ENCODE data around the gene ZNF592. TPM values are rescaled to one million over a fixed set of nuclear protein-coding genes. Genes with fewer than 3 reads are reported as not detected.
A peak's percentile ranks its signal among the peaks of the same experiment; 100 is the strongest.

Gene ZNF592
- total and polyA plus RNA-seq, 2 of the 13 experiments (the other 11 are each of a cell fraction or from before 2014, with no cell fraction given), result 8.2 to 9.8 TPM

DNA sequence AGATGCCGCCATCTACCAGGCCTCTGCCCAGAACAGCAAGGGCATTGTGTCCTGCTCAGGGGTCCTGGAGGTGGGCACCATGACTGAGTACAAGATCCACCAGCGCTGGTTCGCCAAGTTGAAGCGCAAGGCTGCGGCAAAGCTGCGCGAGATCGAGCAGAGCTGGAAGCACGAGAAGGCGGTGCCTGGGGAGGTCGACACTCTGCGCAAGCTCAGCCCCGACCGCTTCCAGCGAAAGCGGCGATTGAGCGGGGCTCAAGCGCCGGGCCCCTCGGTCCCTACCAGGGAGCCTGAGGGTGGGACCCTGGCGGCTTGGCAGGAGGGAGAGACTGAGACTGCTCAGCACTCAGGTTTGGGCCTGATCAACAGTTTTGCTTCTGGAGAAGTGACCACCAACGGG is 91.3 kb downstream of the ZNF592 start:
- TF ChIP-seq ZBTB38 (CRISPR knock-in tag; IDR thresholded peaks at IDR 0.05) (0 out of 2 replicates have a peak, but pooled peaks have one; percentile 15), MYNN (CRISPR knock-in tag; IDR thresholded peaks at IDR 0.05; ENCODE audit: low read depth) (no peak)
- intact Hi-C loops (cut with micrococcal nuclease; ENCODE audit: unreplicated experiment), result no loop called here
- Histone ChIP-seq H3K27me3 (ENCODE audit: control insufficient read depth in 1 of 2, insufficient read depth in 2 of 2, low read length in 2 of 2) (peaks cover 0 to 25% of the 10 kb centered on the region in 2 experiments; a peak in 3 of 5 replicates), H3K27ac (ENCODE audit: extremely low read length, insufficient read depth, low read length) (no peak overlapping the region), H3K79me2 (ENCODE audit: insufficient read depth, low read length) (no peaks in the 10 kb centered on the region), H3K36me3 (replicated peaks in 1 of 2; ENCODE audit: control insufficient read depth in 1 of 2, insufficient read depth in 2 of 2, low read length in 2 of 2) (no peaks in the 10 kb centered on the region), H3K4me3 (replicated peaks in 1 of 3; ENCODE audit: insufficient read depth in 1 of 3, low read depth in 2 of 3, low read length in 3 of 3) (no peak overlapping the region), H3K9ac (ENCODE audit: insufficient read depth, low read depth, low read length) (no peak overlapping the region), H3K4me1 (ENCODE audit: insufficient read depth, low read length) (peaks cover 43% of the 10 kb centered on the region), H3K9me3 (ENCODE audit: low read length) (no peaks in the 10 kb centered on the region), H2AFZ (ENCODE audit: low read length) (no peak overlapping the region), H3K4me2 (ENCODE audit: low read depth, low read length) (no peak overlapping the region), H4K20me1 (ENCODE audit: insufficient read depth, low read length) (no peaks in the 10 kb centered on the region)
- no peak for ATAC-seq
- in situ Hi-C loops (cut with HindIII; ENCODE audit: extremely low pct_ligation_motif_present, low pct_unique_long_range_greater_than_20kb), result loop anchor here (25.0 kb wide), 1 partner anchor 323 kb away; no protein-coding TSS in a partner anchor
- DNase-seq (ENCODE audit: low spot score), result no peak
- no peak for FAIRE-seq
- 94% methylated on average over 22 of the region's 23 CpGs for WGBS (ENCODE audit: low lambda C conversion rate)
- no TSS peak for BruUV-seq (replicated peaks)
- ChIA-PET POLR2A (no interaction called here), CTCF (ENCODE audit: low intra/inter-chr PET ratio, low total read pairs) (no interaction called here)

DNA sequence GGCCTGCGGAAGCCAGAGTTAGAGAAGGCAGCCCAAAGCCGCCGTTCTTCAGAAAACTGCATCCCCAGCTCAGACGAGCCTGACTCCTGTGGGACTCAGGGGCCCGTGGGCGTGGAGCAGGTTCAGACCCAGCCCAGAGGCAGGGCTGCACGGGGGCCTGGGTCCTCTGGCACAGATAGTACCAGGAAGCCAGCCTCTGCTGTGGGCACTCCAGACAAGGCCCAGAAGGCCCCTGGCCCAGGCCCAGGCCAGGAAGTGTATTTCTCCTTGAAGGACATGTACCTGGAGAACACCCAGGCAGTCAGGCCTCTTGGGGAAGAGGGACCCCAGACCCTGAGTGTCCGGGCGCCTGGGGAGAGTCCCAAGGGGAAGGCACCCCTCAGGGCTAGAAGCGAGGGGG is 91.9 kb downstream of the ZNF592 start:
- 95% methylated on average over 4 of the region's 10 CpGs for WGBS (ENCODE audit: low lambda C conversion rate)
- ChIA-PET CTCF (ENCODE audit: low intra/inter-chr PET ratio, low total read pairs) (no interaction called here), POLR2A (no interaction called here)
- Histone ChIP-seq H3K9me3 (ENCODE audit: low read length) (no peaks in the 10 kb centered on the region), H3K36me3 (replicated peaks in 1 of 2; ENCODE audit: control insufficient read depth in 1 of 2, insufficient read depth in 2 of 2, low read length in 2 of 2) (no peaks in the 10 kb centered on the region), H3K79me2 (ENCODE audit: insufficient read depth, low read length) (no peaks in the 10 kb centered on the region), H3K4me2 (ENCODE audit: low read depth, low read length) (peak overlapping the region; percentile 36; the same call in 1 of the 2 replicates), H3K27ac (ENCODE audit: extremely low read length, insufficient read depth, low read length) (no peak overlapping the region), H3K4me1 (ENCODE audit: insufficient read depth, low read length) (peaks cover 48% of the 10 kb centered on the region), H3K9ac (ENCODE audit: insufficient read depth, low read depth, low read length) (peak overlapping the region; percentile 2; the same call in 1 of the 2 replicates), H2AFZ (ENCODE audit: low read length) (no peak overlapping the region), H3K27me3 (ENCODE audit: control insufficient read depth in 1 of 2, insufficient read depth in 2 of 2, low read length in 2 of 2) (peaks cover 0 to 19% of the 10 kb centered on the region in 2 experiments; a peak in 3 of 5 replicates), H4K20me1 (ENCODE audit: insufficient read depth, low read length) (no peaks in the 10 kb centered on the region), H3K4me3 (replicated peaks in 1 of 3; ENCODE audit: insufficient read depth in 1 of 3, low read depth in 2 of 3, low read length in 3 of 3) (no peak overlapping the region)
- FAIRE-seq (no peak), DNase-seq (ENCODE audit: low spot score) (no peak), ATAC-seq (peak; percentile 10; the same call in 2 of the 3 replicates)
- no TSS peak for BruUV-seq (replicated peaks)
- intact Hi-C loops (cut with micrococcal nuclease; ENCODE audit: unreplicated experiment) (no loop called here), in situ Hi-C loops (cut with HindIII; ENCODE audit: extremely low pct_ligation_motif_present, low pct_unique_long_range_greater_than_20kb) (loop anchor here (25.0 kb wide), 1 partner anchor 322 kb away; no protein-coding TSS in a partner anchor)
- TF ChIP-seq ZNF678 (CRISPR knock-in tag; IDR thresholded peaks at IDR 0.05), result no peak
- TF ChIP-seq ZNF260 (CRISPR knock-in tag; IDR thresholded peaks at IDR 0.05; ENCODE audit: borderline replicate concordance, low read depth), result no peak
- TF ChIP-seq KDM2A (CRISPR knock-in tag; IDR thresholded peaks at IDR 0.05; ENCODE audit: borderline replicate concordance, low read depth), result no peak
- no peak for TF ChIP-seq RXRB (CRISPR knock-in tag; IDR thresholded peaks at IDR 0.05; ENCODE audit: borderline replicate concordance)
- peak; percentile 33; the same call in 1 of the 2 replicates for TF ChIP-seq MXD1 (CRISPR knock-in tag; IDR thresholded peaks at IDR 0.05)
- TF ChIP-seq PHF8 (CRISPR knock-in tag; IDR thresholded peaks at IDR 0.05), result 0 out of 2 replicates have a peak, but pooled peaks have one; percentile 7
- TF ChIP-seq ZNF3 (CRISPR knock-in tag; IDR thresholded peaks at IDR 0.05), result no peak
- no peak for TF ChIP-seq TP53 (CRISPR knock-in tag; conservative IDR thresholded peaks at IDR 0.05)
- TF ChIP-seq FOXK1 (CRISPR knock-in tag; IDR thresholded peaks at IDR 0.05; ENCODE audit: borderline replicate concordance, low read depth), result no peak
- TF ChIP-seq TAF15 (IDR thresholded peaks at IDR 0.05; ENCODE audit: low read depth, low read length, poor library complexity, severe bottlenecking), result no peak
- TF ChIP-seq, protein P1, sequence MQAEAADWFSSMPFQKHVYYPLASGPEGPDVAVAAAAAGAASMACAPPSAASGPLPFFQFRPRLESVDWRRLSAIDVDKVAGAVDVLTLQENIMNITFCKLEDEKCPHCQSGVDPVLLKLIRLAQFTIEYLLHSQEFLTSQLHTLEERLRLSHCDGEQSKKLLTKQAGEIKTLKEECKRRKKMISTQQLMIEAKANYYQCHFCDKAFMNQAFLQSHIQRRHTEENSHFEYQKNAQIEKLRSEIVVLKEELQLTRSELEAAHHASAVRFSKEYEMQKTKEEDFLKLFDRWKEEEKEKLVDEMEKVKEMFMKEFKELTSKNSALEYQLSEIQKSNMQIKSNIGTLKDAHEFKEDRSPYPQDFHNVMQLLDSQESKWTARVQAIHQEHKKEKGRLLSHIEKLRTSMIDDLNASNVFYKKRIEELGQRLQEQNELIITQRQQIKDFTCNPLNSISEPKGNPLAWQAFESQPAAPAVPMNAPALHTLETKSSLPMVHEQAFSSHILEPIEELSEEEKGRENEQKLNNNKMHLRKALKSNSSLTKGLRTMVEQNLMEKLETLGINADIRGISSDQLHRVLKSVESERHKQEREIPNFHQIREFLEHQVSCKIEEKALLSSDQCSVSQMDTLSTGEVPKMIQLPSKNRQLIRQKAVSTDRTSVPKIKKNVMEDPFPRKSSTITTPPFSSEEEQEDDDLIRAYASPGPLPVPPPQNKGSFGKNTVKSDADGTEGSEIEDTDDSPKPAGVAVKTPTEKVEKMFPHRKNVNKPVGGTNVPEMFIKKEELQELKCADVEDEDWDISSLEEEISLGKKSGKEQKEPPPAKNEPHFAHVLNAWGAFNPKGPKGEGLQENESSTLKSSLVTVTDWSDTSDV (CRISPR knock-in tag; IDR thresholded peaks at IDR 0.05), result no peak
